ENCODE data around the gene NANOS2.
A peak's percentile ranks its signal among the peaks of the same experiment; 100 is the strongest.

NANOS2 gene

DNA sequence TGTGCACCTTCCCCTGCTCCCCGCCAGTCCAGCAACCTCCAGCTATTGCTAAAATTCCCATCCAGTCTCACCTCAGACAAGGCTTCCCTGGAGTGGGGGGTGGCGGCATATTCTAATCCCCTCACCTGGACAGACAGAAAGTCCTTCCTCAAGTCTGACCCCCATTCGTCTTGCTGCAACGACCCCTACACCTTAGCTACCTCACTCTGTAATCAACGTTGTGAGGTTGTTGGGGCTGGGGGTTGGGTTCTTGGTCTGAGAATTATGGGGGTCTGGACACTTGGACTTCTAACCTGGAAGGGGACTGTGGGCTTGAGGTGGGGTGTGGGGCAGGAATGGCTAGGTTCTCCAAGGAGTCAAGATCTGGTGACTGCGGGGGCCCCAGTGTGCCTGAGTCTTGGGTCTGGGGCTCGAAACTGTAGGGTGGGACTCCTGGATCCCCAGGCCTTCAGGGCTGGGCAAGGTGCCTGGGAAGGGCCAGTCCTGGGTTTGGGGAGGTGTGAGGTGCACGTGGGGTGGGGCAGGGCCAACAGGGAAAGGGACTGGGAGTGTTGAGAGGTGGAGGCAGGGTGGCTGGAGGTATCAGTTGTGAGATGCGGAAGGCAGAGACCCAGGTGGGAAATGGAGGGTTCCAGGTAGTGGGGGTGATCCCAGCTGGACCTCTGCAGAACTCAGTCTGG lies 49.2 kb downstream of the NANOS2 start:
- peaks cover 3% of the 10 kb centered on the region for H3K36me3 ChIP-seq (ENCODE audit: insufficient read depth, low read length)

DNA sequence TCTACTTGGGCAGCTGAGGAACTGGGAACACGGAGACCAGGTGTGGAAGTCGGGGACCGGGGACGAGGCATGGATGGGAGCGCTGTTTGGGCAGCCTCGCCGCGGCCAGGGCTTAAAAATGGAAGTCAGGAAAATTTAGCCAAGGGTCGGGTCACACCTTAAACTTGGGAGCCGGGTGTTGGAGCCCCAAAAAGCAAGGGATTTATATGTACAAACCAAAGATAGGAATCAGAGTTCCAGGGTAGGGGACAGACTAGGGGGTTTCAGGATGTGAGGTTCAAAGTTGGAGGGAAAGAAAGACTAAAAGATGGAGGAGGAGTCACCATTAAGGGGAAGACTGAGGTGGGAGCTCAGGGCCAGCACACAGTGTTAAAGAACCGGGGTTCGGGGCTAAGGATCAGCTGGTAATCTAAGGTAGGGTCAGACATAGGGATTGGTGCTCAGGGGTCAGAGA lies 49.9 kb downstream of the NANOS2 start:
- no peak overlapping the region for H3K4me2 ChIP-seq (ENCODE audit: low read length)
- H3K4me3 ChIP-seq (ENCODE audit: low read length) = no peak overlapping the region
- no peak overlapping the region for H3K9ac ChIP-seq (ENCODE audit: low read depth, low read length)
- peaks cover 10% of the 10 kb centered on the region for H3K4me1 ChIP-seq (ENCODE audit: control insufficient read depth, insufficient read depth, low read length)
- no peaks in the 10 kb centered on the region for H3K9me3 ChIP-seq (replicated peaks; ENCODE audit: low read length)
- H3K36me3 ChIP-seq (ENCODE audit: insufficient read depth, low read length) = peaks cover 6% of the 10 kb centered on the region
- peaks cover 39% of the 10 kb centered on the region for H3K27me3 ChIP-seq (ENCODE audit: control insufficient read depth, insufficient read depth, low read length)

More for the DNA sequence above, 49.2 kb downstream of the NANOS2 start:
- H3K4me2 ChIP-seq (ENCODE audit: low read length) = no peak overlapping the region
- peaks cover 40% of the 10 kb centered on the region for H3K27me3 ChIP-seq (ENCODE audit: control insufficient read depth, insufficient read depth, low read length)
- no peaks in the 10 kb centered on the region for H3K9me3 ChIP-seq (replicated peaks; ENCODE audit: low read length)
- peaks cover 10% of the 10 kb centered on the region for H3K4me1 ChIP-seq (ENCODE audit: control insufficient read depth, insufficient read depth, low read length)
- no peak overlapping the region for H3K4me3 ChIP-seq (ENCODE audit: low read length)
- no peak overlapping the region for H3K9ac ChIP-seq (ENCODE audit: low read depth, low read length)

DNA sequence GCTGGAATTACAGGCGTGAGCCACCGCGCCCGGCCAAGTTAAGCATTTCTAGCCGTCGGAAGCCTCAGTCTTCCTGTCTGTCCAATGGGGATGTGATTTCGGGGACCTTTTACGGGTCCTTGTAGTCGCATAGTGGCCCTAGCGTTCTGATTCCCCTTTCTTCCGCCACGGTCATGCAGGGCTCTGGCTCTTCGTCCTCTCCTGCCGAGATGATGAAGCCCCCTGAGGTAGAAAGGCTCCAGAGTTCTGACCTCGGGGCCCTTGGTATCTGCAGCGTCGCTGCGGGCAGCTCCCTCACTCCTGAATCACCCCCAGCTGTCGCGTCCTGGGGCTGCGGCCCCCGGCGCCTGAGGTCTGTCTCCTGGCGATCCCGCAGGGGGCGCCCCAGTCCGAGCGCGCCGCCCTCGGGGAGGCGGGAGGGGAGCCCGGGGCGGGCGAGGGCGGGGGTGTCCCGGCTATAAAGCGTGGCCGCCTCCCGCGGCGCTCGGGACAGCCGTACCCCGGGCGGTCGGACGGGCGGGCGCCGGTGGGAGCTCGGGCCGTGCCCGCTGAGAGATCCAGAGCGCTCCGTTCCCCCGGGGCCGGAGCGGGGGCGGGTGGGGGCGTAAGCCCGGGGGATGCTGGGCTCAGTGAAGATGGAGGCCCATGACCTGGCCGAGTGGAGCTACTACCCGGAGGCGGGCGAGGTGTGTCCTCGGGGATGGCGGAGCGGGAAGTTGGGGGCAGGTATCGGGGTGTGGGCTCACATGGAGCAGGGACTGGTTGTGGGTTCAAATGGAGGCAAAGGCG lies 50.5 kb downstream of the NANOS2 start, which contains the start of gene FOXA3:
Gene FOXA3 (plus strand): TSS at position 487 of the 789 bp plus-strand sequence. CDS start 131 bp downstream, at position 618.
- Histone ChIP-seq H3K4me1 (ENCODE audit: control insufficient read depth, insufficient read depth, low read length) (peaks cover 10% of the 10 kb centered on the region), H3K4me3 (ENCODE audit: low read length) (peak within 1 kb of the TSS; percentile 62), H3K27me3 (ENCODE audit: control insufficient read depth, insufficient read depth, low read length) (peaks cover 39% of the 10 kb centered on the region), H3K4me2 (ENCODE audit: low read length) (peak within 1 kb of the TSS; percentile 76), H3K9me3 (replicated peaks; ENCODE audit: low read length) (no peaks in the 10 kb centered on the region), H3K9ac (ENCODE audit: low read depth, low read length) (no peak within 1 kb of the TSS), H3K36me3 (ENCODE audit: insufficient read depth, low read length) (peaks cover 11% of the 10 kb centered on the region)

DNA sequence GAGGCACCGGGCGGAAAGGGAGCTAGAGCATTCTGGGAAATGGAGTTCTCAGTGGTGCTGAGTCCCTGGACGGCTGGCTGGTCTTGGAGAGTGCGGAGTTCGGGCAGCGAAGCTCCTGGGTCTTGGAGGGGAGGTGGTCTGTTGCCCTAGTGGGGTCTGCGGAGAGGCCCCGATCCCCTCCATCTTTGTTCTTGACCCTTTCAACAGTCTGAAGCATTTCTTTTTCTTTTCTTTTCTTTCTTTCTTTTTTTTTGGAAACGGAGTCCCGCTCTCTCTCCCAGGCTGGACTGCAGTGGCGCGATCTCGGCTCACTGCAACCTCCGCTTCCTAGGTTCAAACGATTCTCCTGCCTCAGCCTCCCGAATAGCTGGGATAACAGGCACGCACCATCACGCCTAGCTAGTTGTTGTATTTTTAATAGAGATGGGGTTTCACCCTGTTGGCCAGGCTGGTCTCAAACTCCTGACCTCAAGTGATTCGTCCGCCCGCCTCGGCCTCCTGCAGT lies 51.2 kb downstream of the NANOS2 start:
- peak overlapping the region; percentile 76 for H3K4me2 ChIP-seq (ENCODE audit: low read length)
- peaks cover 39% of the 10 kb centered on the region for H3K27me3 ChIP-seq (ENCODE audit: control insufficient read depth, insufficient read depth, low read length)
- no peak overlapping the region for H3K9ac ChIP-seq (ENCODE audit: low read depth, low read length)

More for the DNA sequence above, 51.2 kb downstream of the NANOS2 start:
- Histone ChIP-seq H3K4me3 (ENCODE audit: low read length) (peak overlapping the region; percentile 62), H3K9me3 (replicated peaks; ENCODE audit: low read length) (no peaks in the 10 kb centered on the region), H3K4me1 (ENCODE audit: control insufficient read depth, insufficient read depth, low read length) (peaks cover 10% of the 10 kb centered on the region), H3K36me3 (ENCODE audit: insufficient read depth, low read length) (peaks cover 16% of the 10 kb centered on the region)

Data from skeletal muscle satellite cell (primary cell).